HG02642 (cell line): ENCODE data around the gene AP2A1.
"Not testable (repeated sequence)": the region's sequence is repeated elsewhere in the genome, so short reads cannot be mapped to it uniquely, and the experiment has no call there.

Source experiments
- ATAC-seq: cut with Tn5 transposase; IDR thresholded peaks from one replicate; pipeline ENCODE4 v1.9.1; 2021; ENCODE audit warnings: mild to moderate bottlenecking; ENCODE audit not compliant: unreplicated experiment, poor library complexity

The AP2A1 gene

DNA sequence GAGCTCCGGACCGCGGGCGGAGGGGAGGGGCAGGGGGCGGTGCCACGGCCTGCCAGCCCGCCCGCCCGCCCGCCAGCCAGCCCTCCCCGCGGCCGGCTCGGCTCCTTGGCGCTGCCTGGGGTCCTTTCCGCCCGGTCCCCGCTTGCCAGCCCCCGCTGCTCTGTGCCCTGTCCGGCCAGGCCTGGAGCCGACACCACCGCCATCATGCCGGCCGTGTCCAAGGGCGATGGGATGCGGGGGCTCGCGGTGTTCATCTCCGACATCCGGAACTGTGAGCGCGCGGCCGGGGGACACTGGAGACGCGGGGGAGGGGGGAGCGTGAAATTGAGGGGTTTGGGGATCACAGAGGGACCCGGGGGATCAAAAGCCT lies at the start of gene AP2A1:
Gene AP2A1, plus strand, starts transcription at position 72 of the 370 bp plus-strand sequence. Its CDS starts 133 bp downstream, at position 205.
- ATAC-seq, result no peak

DNA sequence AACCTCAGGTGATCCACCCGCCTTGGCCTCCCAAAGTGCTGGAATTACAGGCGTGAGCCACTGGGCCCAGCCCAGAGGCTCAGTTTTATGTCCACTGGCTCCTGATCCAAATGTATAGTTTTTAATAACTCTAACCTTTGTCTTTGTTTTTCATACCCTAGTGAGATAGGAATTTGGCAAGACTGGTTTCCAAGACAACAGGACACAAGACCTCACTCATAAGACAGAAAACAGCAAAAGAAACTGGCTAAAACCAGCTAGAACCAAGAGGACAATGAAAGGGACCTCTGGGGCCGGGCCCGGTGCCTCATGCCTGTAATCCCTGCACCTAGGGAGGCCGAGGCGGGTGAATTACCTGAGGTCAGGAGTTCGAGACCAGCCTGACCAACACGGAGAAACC lies 48.3 kb upstream of the AP2A1 start:
- no peak for ATAC-seq

DNA sequence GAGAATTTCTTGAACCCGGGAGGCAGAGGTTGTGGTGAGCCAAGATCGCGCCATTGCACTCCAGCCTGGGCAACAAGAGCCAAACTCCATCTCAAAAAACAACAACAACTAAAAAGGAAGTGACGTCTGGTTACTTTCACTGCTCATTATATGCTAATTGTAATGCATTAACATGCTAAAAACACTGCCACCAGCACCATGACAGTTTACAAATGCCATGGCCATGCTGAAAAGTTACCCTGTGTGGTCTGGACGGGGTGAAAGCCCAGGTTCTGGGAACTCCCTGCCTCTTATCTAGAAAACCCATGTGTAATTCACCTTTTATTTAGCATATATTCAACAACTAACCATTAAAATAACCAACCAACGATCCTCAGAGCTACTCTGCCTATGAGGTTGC lies 47.8 kb upstream of the AP2A1 start:
- ATAC-seq, result no peak

DNA sequence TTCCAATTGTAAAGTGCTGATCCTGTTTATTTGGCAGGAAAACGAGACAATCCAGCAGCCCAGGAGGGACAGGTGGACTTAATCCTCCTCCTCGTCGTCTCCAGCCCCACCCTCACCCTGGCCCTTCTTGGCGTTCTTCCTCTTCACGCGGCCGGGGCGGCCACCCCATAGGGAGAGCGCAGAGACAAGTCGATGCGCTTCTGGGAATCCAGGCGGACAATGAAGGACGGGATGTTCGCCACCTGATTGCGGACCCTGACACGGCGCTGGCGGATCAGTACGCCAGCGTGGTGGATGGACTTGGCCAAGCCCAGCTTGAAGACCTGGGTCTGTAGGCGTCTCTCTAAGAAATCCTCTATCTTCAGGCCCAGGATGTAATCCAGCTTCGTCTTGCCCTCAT lies 47.4 kb upstream of the AP2A1 start:
- not testable (repeated sequence) for ATAC-seq

DNA sequence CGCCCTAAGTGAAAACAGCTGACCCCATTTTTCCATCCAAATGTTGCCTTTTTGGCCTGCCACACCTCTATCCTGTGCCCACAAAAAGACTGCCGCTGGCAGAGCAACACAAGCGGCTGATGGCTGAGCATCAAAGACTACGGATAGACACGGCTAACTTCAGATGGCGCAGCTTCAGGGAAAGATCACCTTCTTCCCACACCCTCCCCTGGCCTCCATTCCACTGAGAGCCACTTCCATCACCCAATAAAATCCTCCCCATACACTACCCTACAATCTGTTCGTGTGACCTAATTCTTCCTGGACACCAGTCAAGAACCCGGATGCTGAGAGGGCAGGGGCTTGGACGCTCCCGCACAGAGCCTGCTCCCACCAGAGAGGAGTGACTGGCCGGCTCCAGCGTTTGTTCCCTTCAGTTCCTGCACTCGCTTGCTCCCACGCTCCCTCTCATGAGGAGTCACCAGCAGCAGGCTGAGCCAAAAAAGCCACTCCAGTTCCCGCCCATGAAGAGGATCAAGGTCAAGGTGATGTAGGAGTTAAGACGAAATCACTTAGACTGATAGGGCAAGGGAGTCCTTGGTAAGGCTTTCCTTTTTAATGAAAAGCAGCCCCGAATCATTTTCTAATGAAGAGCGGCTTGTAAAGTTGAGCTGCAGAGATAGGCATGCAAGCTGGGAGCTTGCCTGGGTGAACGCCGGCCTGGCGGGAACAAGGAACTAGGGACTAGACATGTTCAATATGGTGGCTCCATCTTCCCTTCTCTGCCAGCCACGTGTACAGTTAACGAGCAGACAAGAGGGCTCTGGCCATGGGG lies 39.4 kb upstream of the AP2A1 start:
- no peak for ATAC-seq

DNA sequence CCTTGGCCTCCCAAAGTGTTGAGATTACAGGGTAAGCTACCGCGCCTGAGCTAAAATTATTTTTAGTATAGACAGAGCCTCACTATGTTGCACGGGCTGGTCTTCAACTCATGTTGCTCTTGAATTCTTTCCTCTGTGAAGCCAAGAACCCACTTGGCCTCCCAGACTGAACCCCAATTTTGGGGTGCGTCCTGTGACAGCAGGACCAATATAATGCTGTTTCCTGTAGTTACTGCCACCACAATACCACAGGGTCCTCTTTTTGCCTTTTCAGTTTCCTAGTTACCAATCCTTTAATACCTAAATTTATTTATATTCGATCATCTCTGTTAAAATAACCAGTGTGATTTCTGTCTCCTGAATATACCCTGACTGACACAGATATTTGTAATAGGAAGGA lies 36.6 kb upstream of the AP2A1 start:
- ATAC-seq, result no peak

DNA sequence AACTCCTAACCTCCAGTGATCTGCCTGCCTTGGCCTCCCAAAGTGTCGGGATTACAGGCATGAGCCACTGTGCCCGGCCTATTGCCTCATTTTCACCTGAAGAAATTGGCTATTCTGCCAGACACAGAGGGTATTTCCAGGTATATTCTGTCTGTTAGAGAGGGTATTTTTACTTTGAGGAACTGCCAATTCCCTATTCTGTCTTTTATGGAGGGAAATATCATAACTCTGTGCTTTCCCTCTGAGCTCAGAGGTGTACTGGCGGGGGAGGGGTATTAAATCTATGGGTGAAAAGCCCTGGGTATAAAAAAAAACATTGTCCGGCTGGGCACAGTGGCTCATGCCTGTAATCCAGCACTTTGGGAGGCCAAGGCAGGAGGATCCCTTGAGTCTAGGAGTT lies 28.5 kb upstream of the AP2A1 start:
- no peak for ATAC-seq

DNA sequence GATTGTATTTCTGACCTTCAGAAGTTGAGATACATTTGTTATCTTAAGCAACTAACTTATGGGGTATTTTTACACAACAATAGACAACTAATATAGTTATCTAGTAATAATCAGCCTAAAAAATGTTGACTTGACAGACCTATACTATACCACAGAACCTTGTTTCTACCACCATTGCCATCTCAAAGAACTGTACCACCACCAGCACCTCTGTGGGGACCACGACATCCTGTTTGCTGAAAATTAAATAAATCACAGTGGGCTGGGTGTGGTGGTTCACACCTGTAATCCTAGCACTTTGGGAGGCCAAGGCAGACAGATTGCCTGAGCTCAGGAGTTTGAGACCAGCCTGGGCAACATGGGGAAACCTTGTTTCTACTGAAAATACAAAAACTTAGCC lies 27.7 kb upstream of the AP2A1 start:
- ATAC-seq, result no peak

DNA sequence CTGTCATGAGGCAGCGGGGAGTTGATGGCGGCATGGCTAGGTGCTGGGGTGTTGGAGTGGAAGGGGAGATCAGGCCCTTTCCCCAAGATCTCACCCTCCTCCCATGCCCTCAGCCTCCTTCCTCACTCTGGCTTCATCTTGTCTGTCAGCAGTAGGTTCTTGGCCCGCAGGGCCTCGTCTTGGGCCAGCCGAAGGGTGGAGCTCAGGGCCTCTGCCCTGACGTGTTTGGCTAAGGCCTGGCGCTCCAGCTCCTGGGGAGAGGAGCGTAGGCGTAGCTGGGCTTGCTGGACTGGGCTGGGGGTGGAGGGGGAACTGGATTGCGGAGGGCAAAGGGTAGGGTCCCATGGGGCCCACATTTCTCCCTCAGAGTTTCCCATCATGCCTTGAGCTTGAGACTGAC lies 26.9 kb upstream of the AP2A1 start:
- ATAC-seq, result no peak

DNA sequence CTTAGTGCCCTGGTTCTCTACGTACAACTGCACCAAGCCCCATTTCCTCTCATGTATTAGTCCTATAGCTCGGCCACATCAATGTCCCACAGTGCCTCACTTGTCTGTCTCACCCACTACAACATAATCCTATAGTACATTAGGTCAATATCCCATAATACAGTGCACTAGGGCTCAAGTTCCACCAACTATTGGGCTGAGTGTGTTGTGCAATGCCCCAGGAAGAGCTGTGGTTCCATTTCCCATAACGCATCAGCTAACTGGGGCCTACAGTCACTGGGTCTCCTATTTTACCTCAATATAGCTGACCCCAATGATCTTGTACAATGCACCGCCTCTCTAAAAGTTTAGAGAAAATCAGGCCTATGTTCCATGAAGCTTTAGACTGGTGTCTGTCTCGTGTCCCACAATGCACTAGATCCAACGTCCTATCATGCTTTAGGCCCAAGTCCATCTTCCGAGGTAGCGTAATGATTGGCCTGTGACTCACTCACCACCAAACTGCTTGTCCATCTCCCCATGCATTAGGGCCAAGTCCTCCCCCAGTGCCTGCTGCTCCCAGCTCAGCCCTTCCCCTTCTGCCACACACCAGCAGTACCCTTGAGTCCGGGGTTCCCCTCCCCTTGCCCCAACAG lies 25.5 kb upstream of the AP2A1 start:
- ATAC-seq, result no peak

DNA sequence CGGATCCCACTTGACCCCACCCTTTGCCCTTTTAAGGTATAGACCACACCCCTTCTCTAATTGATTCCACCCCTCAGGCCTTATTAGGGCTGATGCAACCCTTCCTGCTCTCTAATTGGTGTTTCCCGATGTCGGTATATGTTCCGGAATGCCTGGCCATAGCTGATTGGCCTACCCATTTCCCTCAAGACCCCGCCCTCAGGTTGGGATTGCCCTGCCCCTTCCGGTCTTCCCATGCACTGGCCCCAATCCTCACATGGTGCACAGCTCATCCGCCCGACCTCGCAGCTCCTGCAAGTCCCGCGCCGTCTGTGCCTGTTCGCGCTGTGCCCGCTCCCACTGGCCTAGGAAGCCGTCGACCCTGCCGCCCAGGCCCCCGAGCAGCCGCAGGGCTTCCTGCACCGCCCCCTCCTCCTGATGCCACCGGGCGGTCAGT lies 21.8 kb upstream of the AP2A1 start:
- no peak for ATAC-seq

DNA sequence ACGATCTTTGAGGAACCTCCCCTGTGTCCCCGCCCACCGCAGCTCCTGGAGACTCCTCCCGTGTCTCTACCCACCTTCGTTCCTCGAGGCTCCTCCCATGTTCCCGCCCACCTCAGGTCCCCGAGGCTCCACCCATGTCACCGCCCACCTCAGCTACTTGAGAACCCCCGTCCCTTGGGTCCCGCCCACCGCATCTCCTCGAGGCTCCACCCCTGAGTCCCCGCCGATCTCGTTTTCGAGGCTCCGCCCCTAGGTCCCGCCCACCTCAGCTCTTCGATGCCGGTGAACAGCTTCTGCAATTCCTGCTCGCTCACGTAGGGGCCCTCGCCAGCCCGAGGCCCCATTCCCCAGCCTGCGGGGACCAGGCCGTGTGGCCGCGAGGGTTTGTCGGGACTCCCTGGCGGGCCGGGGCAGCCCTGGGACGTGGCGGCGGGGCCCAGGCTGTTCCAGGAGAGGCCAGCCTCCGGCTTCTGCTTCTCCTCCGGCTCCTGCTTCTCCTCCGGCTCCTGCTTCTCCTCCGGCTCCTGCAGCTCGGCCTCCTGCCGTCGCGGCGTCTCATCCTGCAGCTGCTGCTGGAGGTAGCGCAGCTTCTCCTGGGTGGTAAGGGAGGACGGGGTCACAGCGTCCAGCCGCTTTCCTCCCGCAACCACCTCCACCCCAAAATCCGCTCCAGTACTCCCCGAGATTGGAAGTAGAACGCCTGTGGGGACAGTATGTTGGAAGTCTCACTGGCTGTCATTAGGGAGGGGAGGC lies 20.4 kb upstream of the AP2A1 start:
- ATAC-seq, result no peak

DNA sequence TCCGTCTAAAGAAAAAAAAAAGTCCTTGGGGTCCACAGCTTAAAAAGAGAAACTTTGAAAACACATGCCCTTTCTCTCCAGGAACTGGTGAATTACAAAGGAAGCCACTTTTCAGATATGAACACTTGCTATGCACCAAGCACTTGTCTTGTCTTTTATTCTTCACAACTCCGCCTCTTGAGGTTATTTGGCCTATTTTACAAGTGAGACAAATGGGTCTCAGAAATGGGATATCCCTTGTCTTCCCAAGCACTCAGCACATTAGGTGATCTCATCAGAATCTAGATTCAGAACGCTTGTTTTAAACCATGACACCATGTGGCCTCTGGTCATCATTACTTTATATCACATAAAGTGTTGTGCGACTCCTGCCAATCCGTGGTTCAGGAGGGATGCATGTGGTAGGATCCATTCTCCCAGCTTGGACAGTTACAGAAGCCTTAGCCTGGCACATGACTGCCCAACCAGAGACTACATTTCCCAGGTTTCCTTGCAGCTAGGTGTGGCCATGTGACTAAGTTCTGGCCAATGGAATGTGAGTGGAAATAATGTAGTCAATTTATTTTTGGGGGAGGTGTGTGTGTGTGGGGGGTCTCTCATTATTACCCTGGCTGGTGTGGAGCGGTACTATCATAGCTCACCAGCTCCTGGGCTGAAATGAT lies 17.6 kb upstream of the AP2A1 start:
- no peak for ATAC-seq

DNA sequence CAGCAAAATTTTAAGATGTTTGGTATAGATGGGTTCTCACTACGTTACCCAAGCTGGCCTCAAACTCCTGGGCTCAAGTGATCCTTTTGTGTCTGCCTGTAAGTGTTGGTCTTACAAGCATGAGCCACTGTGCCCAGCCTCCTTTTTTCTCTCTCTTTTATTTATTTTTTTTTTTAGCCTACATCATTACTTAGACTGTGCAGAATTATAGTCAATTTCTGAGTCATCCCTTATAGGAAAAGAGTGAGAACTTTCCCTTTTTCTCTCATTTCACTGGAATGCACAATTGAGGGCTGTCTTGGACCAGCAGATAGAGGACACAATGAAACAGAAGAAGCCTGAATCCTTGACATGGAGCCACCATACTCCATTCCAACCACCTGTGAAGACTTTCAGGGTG lies 17.0 kb upstream of the AP2A1 start:
- no peak for ATAC-seq

DNA sequence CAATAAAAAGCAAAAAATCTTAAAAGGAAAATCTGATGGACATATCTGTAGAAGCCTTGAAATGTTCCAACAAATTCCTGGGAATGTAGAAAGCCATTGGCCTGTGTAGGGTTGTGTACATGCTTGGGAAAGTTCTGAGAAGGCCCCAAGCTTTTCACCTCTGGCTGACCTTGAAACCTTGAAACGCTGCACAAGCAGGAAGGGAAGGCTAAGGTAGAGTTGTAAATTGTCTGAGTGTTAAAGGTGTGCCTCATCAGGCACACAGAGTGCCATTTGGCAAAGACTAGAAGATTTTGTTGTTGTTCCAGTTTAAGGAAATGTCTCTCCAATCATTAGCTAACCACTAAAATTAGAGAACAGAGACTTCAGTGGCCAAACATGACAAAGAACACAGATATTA lies 14.1 kb upstream of the AP2A1 start:
- ATAC-seq, result no peak

DNA sequence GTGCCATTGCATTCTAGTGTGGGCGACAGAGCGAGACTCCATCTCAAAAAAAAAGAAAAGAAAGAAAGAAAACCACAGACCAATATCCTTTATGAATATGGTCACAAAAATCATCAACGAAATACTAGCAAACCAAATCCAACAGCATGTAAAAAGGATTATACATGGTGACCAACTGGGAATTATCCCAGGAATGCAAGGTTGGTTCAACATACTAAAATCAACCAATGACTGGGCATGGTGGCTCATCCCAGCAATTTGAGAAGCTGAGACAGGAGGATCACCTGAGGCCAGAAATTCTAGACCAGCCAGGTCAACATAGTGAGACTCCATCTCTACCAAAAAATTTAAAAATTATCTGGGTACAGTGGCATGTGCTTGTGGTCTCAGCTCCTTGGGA lies 10.8 kb upstream of the AP2A1 start:
- ATAC-seq, result no peak

DNA sequence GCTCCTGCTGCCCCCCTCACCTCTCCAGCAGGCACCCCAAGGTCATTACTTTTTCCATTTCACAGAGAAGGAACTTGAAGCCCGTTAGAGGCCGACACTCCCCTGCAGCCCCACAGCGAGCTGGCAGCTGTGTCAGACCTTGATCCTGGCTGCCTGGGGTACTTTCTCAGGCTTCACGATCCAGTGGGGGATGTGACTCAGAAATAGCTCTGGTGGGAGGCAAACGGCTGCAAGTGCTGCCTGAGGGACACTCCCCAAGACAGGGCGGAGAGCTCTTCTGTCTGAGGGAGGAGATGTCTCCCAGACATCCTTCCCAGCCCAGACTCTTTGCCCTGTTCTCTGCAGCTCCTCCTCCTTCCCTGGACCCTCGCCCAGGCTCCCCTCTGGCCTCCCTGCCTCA lies 8.5 kb upstream of the AP2A1 start:
- ATAC-seq, result no peak

DNA sequence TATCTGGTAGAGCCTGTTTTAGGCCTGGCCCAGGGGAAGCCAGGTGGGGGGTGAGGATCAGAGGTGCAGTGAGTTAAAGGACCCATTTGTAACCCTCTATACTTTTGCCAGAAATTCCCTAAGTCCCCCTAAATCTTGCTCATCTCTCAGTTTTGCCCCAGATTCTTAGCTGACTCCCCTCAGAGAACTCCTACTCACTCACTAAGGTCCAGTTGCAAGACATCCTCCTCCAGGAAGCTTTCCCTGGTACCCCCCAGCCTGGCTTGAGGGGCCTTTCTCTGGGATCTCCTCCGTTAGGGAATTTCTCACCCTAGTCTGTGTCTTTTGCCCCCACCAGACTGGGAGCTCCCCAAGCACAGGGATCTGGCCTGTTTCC lies 5.6 kb upstream of the AP2A1 start:
- no peak for ATAC-seq

DNA sequence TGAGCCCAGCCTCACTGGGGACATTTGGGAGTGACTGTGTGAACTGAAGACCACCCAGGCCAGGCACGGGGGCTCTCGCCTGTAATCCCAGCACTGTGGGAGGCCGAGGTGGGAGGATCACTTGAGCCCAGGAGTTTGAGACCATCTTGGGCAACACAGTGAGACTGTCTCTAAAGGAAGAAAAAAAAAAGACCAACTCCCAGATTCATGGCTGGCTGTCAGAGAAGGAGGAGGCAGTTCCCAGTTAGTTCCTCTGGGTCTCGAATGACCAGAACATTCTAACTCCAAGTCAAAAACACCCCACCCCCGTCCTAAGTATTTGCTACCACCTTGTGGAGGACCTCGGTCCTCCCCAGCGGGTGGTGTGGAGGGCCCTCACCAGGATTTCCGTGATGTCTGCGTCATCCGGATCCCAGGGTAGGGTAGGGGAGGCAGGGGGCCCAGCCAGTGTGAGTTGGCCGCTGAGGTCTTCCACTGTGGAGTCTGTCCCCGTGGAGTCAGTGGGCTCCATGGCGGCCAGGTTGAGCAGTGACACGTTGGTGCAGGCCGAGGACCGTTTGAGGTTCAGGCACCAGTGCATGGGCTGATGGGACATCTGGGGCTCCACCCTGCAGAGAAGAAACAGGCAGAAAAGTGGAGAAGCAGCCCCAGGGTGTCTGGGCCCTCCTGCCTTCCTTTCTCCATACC lies 5.0 kb upstream of the AP2A1 start:
- ATAC-seq, result no peak

DNA sequence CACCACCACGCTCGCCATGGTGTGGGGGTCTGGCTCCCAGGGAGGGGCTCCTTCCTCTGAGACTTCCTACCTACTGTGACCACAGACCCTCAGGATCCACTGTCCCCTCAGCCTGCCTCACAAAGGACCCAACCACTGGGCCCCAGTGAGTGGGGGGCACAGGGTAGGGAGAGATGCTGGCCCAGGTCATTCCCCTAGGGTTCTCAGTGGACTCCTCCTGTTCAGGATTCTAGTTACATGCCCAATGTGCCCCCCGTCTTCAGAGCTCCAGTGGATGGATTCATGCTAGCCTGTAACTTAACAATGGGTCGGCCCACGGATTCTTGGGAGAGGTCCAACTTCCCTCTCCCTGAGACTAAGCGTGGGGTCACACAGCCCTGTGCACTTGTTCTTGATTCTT lies 3.6 kb upstream of the AP2A1 start, which contains the start of gene TSKS:
Gene TSKS, minus strand, starts transcription at position 77 of the 400 bp plus-strand sequence. Its CDS starts 59 bp downstream, at position 18.
- no peak for ATAC-seq
